Activated CD4-positive, alpha-beta memory T cell treated with anti-CD3 and anti-CD28 coated beads for 36 hours (primary cell): ENCODE measurements around the gene LSM2. TPM values are rescaled to one million over a fixed set of nuclear protein-coding genes. Genes with fewer than 3 reads are reported as not detected.
A peak's percentile ranks its signal among the peaks of the same experiment; 100 is the strongest.

Experiments
- CTCF ChIA-PET: fragments of 350-600 bp; sonication (Branson Sonifier 250); formaldehyde crosslinking; loops from one replicate; lab custom pipeline; 2021; ENCODE audit warnings: antibody characterized with exemption, inconsistent platforms; lab: Charles Lee
- POLR2A ChIA-PET: fragments of 350-600 bp; sonication (Branson Sonifier 250); formaldehyde crosslinking; loops from one replicate; lab custom pipeline; 2021; ENCODE audit warnings: antibody characterized with exemption; lab: Charles Lee
- DNase-seq: peaks from one replicate; pipeline ENCODE4 v3.0.0-alpha.2; 2020
- H3K27ac Mint-ChIP-seq: one replicate; pipeline ENCODE4 v1.8.0; 2021; ENCODE audit warnings: mixed read lengths
- H3K27me3 Mint-ChIP-seq: one replicate; pipeline ENCODE4 v1.8.0; 2021; ENCODE audit warnings: mixed read lengths
- H3K36me3 Mint-ChIP-seq: one replicate; pipeline ENCODE4 v1.8.0; 2021; ENCODE audit warnings: mixed read lengths
- H3K4me1 Mint-ChIP-seq: one replicate; pipeline ENCODE4 v1.8.0; 2021; ENCODE audit warnings: low read depth, mixed read lengths
- H3K4me3 Mint-ChIP-seq: one replicate; pipeline ENCODE4 v1.8.0; 2021; ENCODE audit warnings: mild to moderate bottlenecking, mixed read lengths
- H3K9me3 Mint-ChIP-seq: one replicate; pipeline ENCODE4 v1.8.0; 2021; ENCODE audit warnings: mixed read lengths
- intact Hi-C: fragments of 100-400 bp; cut with micrococcal nuclease; formaldehyde crosslinking; loops from one replicate; pipeline ENCODE4 v1.15.1; 2023
- total RNA-seq, 2 experiments: library from RNA; stranded (reverse); gene quantifications; one replicate each; pipeline ENCODE4 v1.2.3, GENCODE V29; 2021

LSM2 gene
- total RNA-seq, 2 experiments from 2014 or later, result 142 to 143 TPM

- DNase-seq, result no peak
- ChIA-PET POLR2A (interaction anchor here (0.6 to 2.9 kb wide), 7 partner anchors 10 to 100 kb away, joined by 3 to 8 read pairs (median 4); partner anchors contain the start of genes HSPA1B, NEU1 and VARS1), CTCF (interaction anchor here (0.5 to 2.3 kb wide), 5 partner anchors 31 to 240 kb away, joined by 3 to 8 read pairs (median 3); partner anchors contain the start of genes DDAH2 and LSM2)
- Mint-ChIP-seq H3K27me3 (no peaks in the 10 kb centered on the region), H3K36me3 (peaks cover 66% of the 10 kb centered on the region), H3K27ac (peak overlapping the region; percentile 97), H3K4me3 (peak overlapping the region; percentile 97), H3K4me1 (peaks cover 33% of the 10 kb centered on the region), H3K9me3 (no peaks in the 10 kb centered on the region)
- intact Hi-C loops, result no loop called here
Observed at GRCh38 chr6:31837369-31838113, 30.8 kb upstream of the LSM2 start.

GRCh38 chr6:31836474-31837368 is 30.0 kb upstream of the LSM2 start:
- no peaks in the 10 kb centered on the region for H3K9me3 Mint-ChIP-seq
- CTCF ChIA-PET, result interaction anchor here (0.5 to 2.1 kb wide), 5 partner anchors 27 to 239 kb away, joined by 3 to 11 read pairs (median 3); partner anchors contain the start of genes LSM2 and NEU1

GRCh38 chr6:31836047-31836473 is 29.3 kb upstream of the LSM2 start:
- intact Hi-C loops, result no loop called here
- peak overlapping the region; percentile 97 for H3K27ac Mint-ChIP-seq
- peaks cover 65% of the 10 kb centered on the region for H3K36me3 Mint-ChIP-seq
- no peaks in the 10 kb centered on the region for H3K27me3 Mint-ChIP-seq
- peaks cover 38% of the 10 kb centered on the region for H3K4me1 Mint-ChIP-seq
- POLR2A ChIA-PET, result interaction anchor here (0.6 to 2.9 kb wide), 6 partner anchors 8 to 98 kb away, joined by 3 to 8 read pairs (median 4); partner anchors contain the start of genes HSPA1B and NEU1
- no peak for DNase-seq
- no peaks in the 10 kb centered on the region for H3K9me3 Mint-ChIP-seq
- CTCF ChIA-PET, result interaction anchor here (0.6 to 2.1 kb wide), 2 partner anchors 13 to 27 kb away, joined by 5 to 11 read pairs; partner anchors contain the start of gene NEU1
- peak overlapping the region; percentile 97 for H3K4me3 Mint-ChIP-seq

More at GRCh38 chr6:31836474-31837368, 30.0 kb upstream of the LSM2 start:
- H3K36me3 Mint-ChIP-seq, result peaks cover 66% of the 10 kb centered on the region
- DNase-seq, result no peak
- no peaks in the 10 kb centered on the region for H3K27me3 Mint-ChIP-seq
- POLR2A ChIA-PET, result interaction anchor here (0.6 to 2.9 kb wide), 8 partner anchors 9 to 99 kb away, joined by 3 to 8 read pairs (median 4); partner anchors contain the start of genes HSPA1B, NEU1 and VARS1
- peak overlapping the region; percentile 97 for H3K4me3 Mint-ChIP-seq
- intact Hi-C loops, result no loop called here
- peaks cover 34% of the 10 kb centered on the region for H3K4me1 Mint-ChIP-seq
- peak overlapping the region; percentile 97 for H3K27ac Mint-ChIP-seq

GRCh38 chr6:31834367-31835250 is 27.8 kb upstream of the LSM2 start:
- peak; percentile 85 for DNase-seq
- ChIA-PET CTCF (interaction anchor here (0.6 to 2.1 kb wide), 3 partner anchors 29 to 118 kb away, joined by 4 to 11 read pairs (median 5); partner anchors contain the start of gene NEU1), POLR2A (interaction anchor here (0.6 to 2.9 kb wide), 13 partner anchors 11 to 293 kb away, joined by 3 to 8 read pairs (median 4); partner anchors contain the start of genes DDAH2, DDX39B, EHMT2 and LSM2)
- no peaks in the 10 kb centered on the region for H3K9me3 Mint-ChIP-seq
- H3K27ac Mint-ChIP-seq, result peak overlapping the region; percentile 97
- intact Hi-C loops, result loop anchor here (1.0 to 5.0 kb wide), 4 partner anchors 20 to 170 kb away; partner anchors contain the start of genes EHMT2, GPANK1, HSPA1A and HSPA1L
- no peaks in the 10 kb centered on the region for H3K27me3 Mint-ChIP-seq
- H3K4me1 Mint-ChIP-seq, result peaks cover 40% of the 10 kb centered on the region
- H3K36me3 Mint-ChIP-seq, result peaks cover 62% of the 10 kb centered on the region
- H3K4me3 Mint-ChIP-seq, result peak overlapping the region; percentile 97

GRCh38 chr6:31831350-31832215 is 24.8 kb upstream of the LSM2 start:
- peak overlapping the region; percentile 91 for H3K27ac Mint-ChIP-seq
- ChIA-PET CTCF (interaction anchor here (1.3 to 4.5 kb wide), 8 partner anchors 12 to 147 kb away, joined by 3 to 28 read pairs (median 6); partner anchors contain the start of genes DDAH2, EHMT2, LSM2 and MSH5), POLR2A (interaction anchor here (1.0 to 2.0 kb wide), 2 partner anchors 25 to 94 kb away, joined by 3 to 7 read pairs; partner anchors contain the start of genes CLIC1 and LSM2)
- peaks cover 33% of the 10 kb centered on the region for H3K36me3 Mint-ChIP-seq
- H3K27me3 Mint-ChIP-seq, result no peaks in the 10 kb centered on the region
- peak overlapping the region; percentile 97 for H3K4me3 Mint-ChIP-seq
- peaks cover 26% of the 10 kb centered on the region for H3K4me1 Mint-ChIP-seq
- no peaks in the 10 kb centered on the region for H3K9me3 Mint-ChIP-seq
- no peak for DNase-seq
- intact Hi-C loops, result loop anchor here (2.0 to 5.0 kb wide), 2 partner anchors 66 to 285 kb away; partner anchors contain the start of genes ATP6V1G2, EHMT2 and NFKBIL1

GRCh38 chr6:31830886-31831335 is 24.1 kb upstream of the LSM2 start:
- ChIA-PET POLR2A (interaction anchor here (0.6 to 2.0 kb wide), 5 partner anchors 14 to 94 kb away, joined by 3 to 7 read pairs (median 4); partner anchors contain the start of genes CLIC1, LSM2 and MSH5), CTCF (interaction anchor here (0.6 to 4.5 kb wide), 16 partner anchors 8 to 150 kb away, joined by 3 to 28 read pairs (median 6); partner anchors contain the start of genes CLIC1, DDAH2, EHMT2 and LSM2)
- Mint-ChIP-seq H3K4me3 (peak overlapping the region; percentile 97), H3K27me3 (no peaks in the 10 kb centered on the region), H3K27ac (peak overlapping the region; percentile 91), H3K4me1 (peaks cover 26% of the 10 kb centered on the region), H3K9me3 (no peaks in the 10 kb centered on the region), H3K36me3 (peaks cover 26% of the 10 kb centered on the region)
- no peak for DNase-seq
- intact Hi-C loops, result loop anchor here (1.0 to 5.0 kb wide), 4 partner anchors 58 to 284 kb away; partner anchors contain the start of genes ATP6V1G2, EHMT2 and NFKBIL1

- Mint-ChIP-seq H3K27me3 (no peaks in the 10 kb centered on the region), H3K36me3 (peaks cover 19% of the 10 kb centered on the region), H3K4me1 (peaks cover 36% of the 10 kb centered on the region), H3K27ac (peak overlapping the region; percentile 91), H3K4me3 (peak overlapping the region; percentile 97), H3K9me3 (no peaks in the 10 kb centered on the region)
- CTCF ChIA-PET, result interaction anchor here (0.9 to 4.5 kb wide), 16 partner anchors 9 to 149 kb away, joined by 3 to 28 read pairs (median 6); partner anchors contain the start of genes CLIC1, DDAH2, EHMT2 and HSPA1A
- no peak for DNase-seq
- POLR2A ChIA-PET, result interaction anchor here (0.5 to 2.0 kb wide), 5 partner anchors 23 to 94 kb away, joined by 3 to 7 read pairs (median 4); partner anchors contain the start of genes CLIC1, LSM2, MSH5 and VARS1
- intact Hi-C loops, result loop anchor here (1.0 to 10.0 kb wide), 6 partner anchors 56 to 1135 kb away; partner anchors contain the start of genes ATP6V1G2, BRD2, EHMT2 and GPSM3
Observed at GRCh38 chr6:31829633-31830283, 23.0 kb upstream of the LSM2 start.

- ChIA-PET POLR2A (interaction anchor here (0.6 to 3.8 kb wide), 19 partner anchors 9 to 175 kb away, joined by 3 to 26 read pairs (median 5); partner anchors contain the start of genes BAG6, C6orf47, CLIC1 and DXO), CTCF (interaction anchor here (0.5 to 2.2 kb wide), 9 partner anchors 12 to 386 kb away, joined by 3 to 11 read pairs (median 6); partner anchors contain the start of genes BAG6, HSPA1A, HSPA1L and LSM2)
- Mint-ChIP-seq H3K4me3 (peak within 1 kb of the TSS; percentile 86), H3K36me3 (peaks cover 14% of the 10 kb centered on the region), H3K27ac (peak within 1 kb of the TSS; percentile 98), H3K4me1 (peaks cover 43% of the 10 kb centered on the region), H3K9me3 (no peaks in the 10 kb centered on the region), H3K27me3 (no peaks in the 10 kb centered on the region)
- intact Hi-C loops, result loop anchor here (1.0 to 10.0 kb wide), 7 partner anchors 15 to 1137 kb away; partner anchors contain the start of genes BRD2, GPSM3, PBX2 and PRRC2A
- DNase-seq, result peak; percentile 98
Observed at GRCh38 chr6:31827286-31828079, 20.7 kb upstream of the LSM2 start, which contains the start of gene HSPA1B. Gene HSPA1B, plus strand, starts transcription at chr6:31827738. Its CDS starts 213 bp downstream, at chr6:31827951.
